Fibroblast of the aortic adventitia (primary cell): ENCODE results near the gene SLC7A8. TPM values are rescaled to one million over a fixed set of nuclear protein-coding genes. Genes with fewer than 3 reads are reported as not detected.

Source experiments
- DNase-seq: peaks from one replicate; pipeline ENCODE4 v3.0.0-alpha.2; 2010; ENCODE audit warnings: low read depth
- H3K4me3 ChIP-seq: 2 replicates; pipeline ENCODE4 v1.5.1; 2011; ENCODE audit warnings: low read depth, mild to moderate bottlenecking, control low read depth, low read length, moderate library complexity
- CTCF ChIP-seq: IDR thresholded peaks from 2 replicates; pipeline ENCODE4 v1.5.1; 2011; ENCODE audit warnings: mild to moderate bottlenecking, low read length, control low read depth, inconsistent platforms; ENCODE audit not compliant: insufficient read depth
- total RNA-seq: library from RNA; depleted of rRNA; stranded (reverse); fragments of >200 nt; gene quantifications from 2 replicates; pipeline ENCODE4 v1.2.3, GENCODE V29; 2012; ENCODE audit warnings: low replicate concordance

The SLC7A8 gene
- total RNA-seq, 1 donor = 11.7 TPM

GRCh38 chr14:23148591-23149249 lies 34.7 kb downstream of the SLC7A8 start:
- H3K4me3 ChIP-seq = no peak overlapping the region
- DNase-seq = no peak
- no peak for TF ChIP-seq CTCF

- H3K4me3 ChIP-seq = no peak overlapping the region
- TF ChIP-seq CTCF = no peak
- peak; percentile 72 for DNase-seq
Observed at GRCh38 chr14:23147676-23148075, 35.8 kb downstream of the SLC7A8 start.

GRCh38 chr14:23146980-23147379 lies 36.5 kb downstream of the SLC7A8 start:
- no peak for DNase-seq
- no peak overlapping the region for H3K4me3 ChIP-seq
- TF ChIP-seq CTCF = no peak

- no peak for TF ChIP-seq CTCF
- H3K4me3 ChIP-seq = no peak overlapping the region
Observed at GRCh38 chr14:23146351-23146910, 37.0 kb downstream of the SLC7A8 start.

GRCh38 chr14:23145794-23146350 lies 37.6 kb downstream of the SLC7A8 start:
- no peak overlapping the region for H3K4me3 ChIP-seq
- DNase-seq = no peak
- TF ChIP-seq CTCF = no peak

More at GRCh38 chr14:23146351-23146910, 37.0 kb downstream of the SLC7A8 start:
- DNase-seq = no peak

GRCh38 chr14:23143911-23144310 lies 39.5 kb downstream of the SLC7A8 start:
- DNase-seq = no peak

More at GRCh38 chr14:23143911-23144310, 39.5 kb downstream of the SLC7A8 start:
- no peak overlapping the region for H3K4me3 ChIP-seq
- TF ChIP-seq CTCF = no peak
